WTC11 (cell line): Measurements from ENCODE around the gene P2RY6. TPM values are rescaled to one million over a fixed set of nuclear protein-coding genes. Genes with fewer than 3 reads are reported as not detected.
A peak's percentile ranks its signal among the peaks of the same experiment; 100 is the strongest.

Experiments used
- ATAC-seq: fragments of 200-7000 bp; cut with Tn5 transposase; 2 replicates; pipeline ENCODE4 v1.10.0; 2021; ENCODE audit warnings: mild to moderate bottlenecking, moderate library complexity
- CTCF ChIA-PET: fragments of 300-600 bp; sonication (Branson Sonifier 250); formaldehyde crosslinking; loops from one replicate; lab custom pipeline; 2021; ENCODE audit warnings: antibody characterized with exemption; lab: Charles Lee
- POLR2A ChIA-PET: fragments of 350-600 bp; sonication (Branson Sonifier 250); formaldehyde crosslinking; loops from one replicate; lab custom pipeline; 2021; ENCODE audit warnings: antibody characterized with exemption; lab: Charles Lee
- DNase-seq: peaks from one replicate; pipeline ENCODE4 v3.0.0; 2021; ENCODE audit warnings: low spot score
- H3K27ac Mint-ChIP-seq: 2 replicates; pipeline ENCODE4 v1.8.0; 2021; ENCODE audit warnings: mixed read lengths
- H3K27me3 Mint-ChIP-seq: 2 replicates; pipeline ENCODE4 v1.8.0; 2021; ENCODE audit warnings: low read depth, mild to moderate bottlenecking, moderate library complexity, mixed read lengths
- H3K36me3 Mint-ChIP-seq: 2 replicates; pipeline ENCODE4 v1.8.0; 2021; ENCODE audit warnings: mixed read lengths
- H3K4me1 Mint-ChIP-seq: 2 replicates; pipeline ENCODE4 v1.8.0; 2022; ENCODE audit warnings: mixed read lengths
- H3K4me3 Mint-ChIP-seq: 2 replicates; pipeline ENCODE4 v1.8.0; 2021; ENCODE audit warnings: mild to moderate bottlenecking, moderate library complexity, mixed read lengths
- H3K9me3 Mint-ChIP-seq: 2 replicates; pipeline ENCODE4 v1.8.0; 2021; ENCODE audit warnings: mixed read lengths
- ATF1 ChIP-seq: sonication (generic); formaldehyde crosslinking; IDR thresholded peaks from 2 replicates; pipeline ENCODE4 v1.8.1; 2023; ENCODE audit warnings: mild to moderate bottlenecking, moderate library complexity, missing genetic modification reagents
- ATF6 ChIP-seq: sonication (generic); formaldehyde crosslinking; IDR thresholded peaks from 2 replicates; pipeline ENCODE4 v1.8.1; 2023; ENCODE audit warnings: mild to moderate bottlenecking, missing genetic modification reagents
- CREB1 ChIP-seq: sonication (generic); formaldehyde crosslinking; IDR thresholded peaks from 2 replicates; pipeline ENCODE4 v1.8.0; 2023; ENCODE audit warnings: mild to moderate bottlenecking, missing genetic modification reagents
- CTCF ChIP-seq: fragments of 200-600 bp; IDR thresholded peaks from 2 replicates; pipeline ENCODE4 v1.8.0; 2022; ENCODE audit warnings: antibody characterized with exemption
- E2F1 ChIP-seq: sonication (generic); formaldehyde crosslinking; IDR thresholded peaks from 2 replicates; pipeline ENCODE4 v1.8.0; 2022; ENCODE audit warnings: mild to moderate bottlenecking, missing genetic modification reagents
- EMX1 ChIP-seq: fragments of 250-450 bp; sonication (Bioruptor Pico); IDR thresholded peaks from 2 replicates; pipeline ENCODE4 v1.8.0; 2021; ENCODE audit warnings: mild to moderate bottlenecking
- FOXJ3 ChIP-seq: sonication (generic); formaldehyde crosslinking; IDR thresholded peaks from 2 replicates; pipeline ENCODE4 v1.9.0; 2021; ENCODE audit warnings: missing genetic modification reagents, mild to moderate bottlenecking, borderline replicate concordance
- FOXP4 ChIP-seq: sonication (generic); formaldehyde crosslinking; IDR thresholded peaks from 2 replicates; pipeline ENCODE4 v1.8.0; 2022; ENCODE audit warnings: mild to moderate bottlenecking, missing genetic modification reagents
- GTF2I ChIP-seq: fragments of 250-450 bp; sonication (Bioruptor Pico); conservative IDR thresholded peaks from 2 replicates; pipeline ENCODE4 v1.4.0; 2021; ENCODE audit warnings: mild to moderate bottlenecking
- IRF1 ChIP-seq: sonication (generic); formaldehyde crosslinking; IDR thresholded peaks from 2 replicates; pipeline ENCODE4 v1.8.0; 2023; ENCODE audit warnings: missing genetic modification reagents
- MLX ChIP-seq: sonication (generic); formaldehyde crosslinking; IDR thresholded peaks from 2 replicates; pipeline ENCODE4 v1.8.1; 2023; ENCODE audit warnings: mild to moderate bottlenecking, missing genetic modification reagents, moderate library complexity
- NR1H2 ChIP-seq: sonication (generic); formaldehyde crosslinking; IDR thresholded peaks from 2 replicates; pipeline ENCODE4 v1.9.0; 2021; ENCODE audit warnings: mild to moderate bottlenecking, moderate library complexity, missing genetic modification reagents
- OVOL2 ChIP-seq: fragments of 250-450 bp; sonication (Bioruptor Pico); IDR thresholded peaks from 2 replicates; pipeline ENCODE4 v1.9.0; 2021; ENCODE audit warnings: mild to moderate bottlenecking, borderline replicate concordance
- RELA ChIP-seq: sonication (generic); formaldehyde crosslinking; IDR thresholded peaks from 2 replicates; pipeline ENCODE4 v1.8.1; 2022; ENCODE audit warnings: missing genetic modification reagents, mild to moderate bottlenecking, borderline replicate concordance
- STAT6 ChIP-seq: sonication (generic); formaldehyde crosslinking; conservative IDR thresholded peaks from 2 replicates; pipeline ENCODE4 v1.8.1; 2023; ENCODE audit warnings: mild to moderate bottlenecking, low read depth, missing genetic modification reagents, moderate library complexity
- TEAD4 ChIP-seq: sonication (generic); formaldehyde crosslinking; IDR thresholded peaks from 2 replicates; pipeline ENCODE4 v1.8.0; 2022; ENCODE audit warnings: mild to moderate bottlenecking, missing genetic modification reagents
- total RNA-seq: library from RNA; stranded (reverse); gene quantifications from 3 replicates; pipeline ENCODE4 v1.2.3, GENCODE V29; 2021

Gene P2RY6
- total RNA-seq, 1 experiment from 2014 or later, result not detected

- peak; percentile 9 for DNase-seq
- Mint-ChIP-seq H3K27ac (no peak overlapping the region), H3K4me1 (peaks cover 45% of the 10 kb centered on the region), H3K4me3 (no peak overlapping the region), H3K36me3 (no peaks in the 10 kb centered on the region), H3K9me3 (no peaks in the 10 kb centered on the region), H3K27me3 (peaks cover 48% of the 10 kb centered on the region)
- ATAC-seq, result no peak
- CTCF ChIA-PET, result interaction anchor here (0.9 to 4.0 kb wide), 8 partner anchors 7 to 66 kb away, joined by 3 to 27 read pairs (median 6); no protein-coding TSS in a partner anchor
- TF ChIP-seq EMX1 (CRISPR knock-in tag) (no peak), CREB1 (CRISPR knock-in tag) (no peak), E2F1 (CRISPR knock-in tag) (no peak), IRF1 (CRISPR knock-in tag) (no peak), FOXP4 (no peak), FOXJ3 (CRISPR knock-in tag) (no peak), RELA (CRISPR knock-in tag) (no peak), CTCF (no peak), ATF1 (CRISPR knock-in tag) (no peak), TEAD4 (no peak), MLX (CRISPR knock-in tag) (no peak), NR1H2 (CRISPR knock-in tag) (no peak), OVOL2 (CRISPR knock-in tag) (no peak), STAT6 (CRISPR knock-in tag) (no peak)
- TF ChIP-seq, all 79 proteins: peak for 0
- POLR2A ChIA-PET, result interaction anchor here (0.7 kb wide), 1 partner anchor 18 kb away, joined by 3 read pairs; no protein-coding TSS in a partner anchor
Measured at GRCh38 chr11:73327812-73328364, 55.8 kb downstream of the P2RY6 start.

- no peaks in the 10 kb centered on the region for H3K9me3 Mint-ChIP-seq
- CTCF ChIA-PET, result interaction anchor here (0.6 to 2.4 kb wide), 18 partner anchors 11 to 131 kb away, joined by 3 to 34 read pairs (median 4); partner anchors contain the start of genes ARHGEF17 and P2RY6
- H3K4me3 Mint-ChIP-seq, result no peak overlapping the region
- H3K27me3 Mint-ChIP-seq, result peaks cover 75% of the 10 kb centered on the region
- DNase-seq (peak; percentile 35), ATAC-seq (peak; percentile 41)
- H3K27ac Mint-ChIP-seq, result no peak overlapping the region
- POLR2A ChIA-PET, result interaction anchor here (1.9 kb wide), 1 partner anchor 23 kb away, joined by 6 read pairs; no protein-coding TSS in a partner anchor
- TF ChIP-seq ATF6 (CRISPR knock-in tag), result no peak
- peak; percentile 73; the same call in 1 of the 2 replicates for TF ChIP-seq GTF2I (CRISPR knock-in tag)
- H3K36me3 Mint-ChIP-seq, result no peaks in the 10 kb centered on the region
- peaks cover 46% of the 10 kb centered on the region for H3K4me1 Mint-ChIP-seq
Measured at GRCh38 chr11:73330569-73331093, 58.5 kb downstream of the P2RY6 start.
